K562 (cell line): ENCODE results near the gene PCSK2.

Experiments used
- PRPF4 ChIP-seq: fragments of 200-400 bp; formaldehyde crosslinking; IDR thresholded peaks from one replicate; pipeline ENCODE4 v1.6.1; 2017; ENCODE audit warnings: low read length, low read depth, mild to moderate bottlenecking; ENCODE audit not compliant: insufficient read depth, poor library complexity, severe bottlenecking
- YBX1 ChIP-seq: fragments of 450-650 bp; IDR thresholded peaks from 2 replicates; pipeline ENCODE4 v1.7.1; 2016; ENCODE audit warnings: mild to moderate bottlenecking
- ZEB2 ChIP-seq: fragments of 450-650 bp; IDR thresholded peaks from 2 replicates; pipeline ENCODE4 v1.6.1; 2016
- TF ChIP-seq, protein P1 (sequence below), 2 experiments: fragments of 450-650 bp; formaldehyde crosslinking in 1 of 2; IDR thresholded peaks; 2 replicates each; pipeline versions ENCODE4 v1.4.0 to v1.6.1; 2014 to 2020; ENCODE audit warnings: mild to moderate bottlenecking in 2 of 2, borderline replicate concordance in 1 of 2, low read depth in 1 of 2
- TF ChIP-seq, protein P2 (sequence below), 3 experiments: IDR thresholded peaks in 2 of 3; conservative IDR thresholded peaks in 1 of 3; 2 replicates each; pipeline ENCODE4 v1.5.1; 2011 to 2012; ENCODE audit warnings: low read length in 3 of 3, mild to moderate bottlenecking in 3 of 3, control low read depth in 2 of 3, improper control_type of control experiment in 1 of 3, inconsistent platforms in 1 of 3, low read depth in 1 of 3, mixed read lengths in 1 of 3, moderate library complexity in 1 of 3; ENCODE audit not compliant: insufficient read depth in 2 of 3

DNA sequence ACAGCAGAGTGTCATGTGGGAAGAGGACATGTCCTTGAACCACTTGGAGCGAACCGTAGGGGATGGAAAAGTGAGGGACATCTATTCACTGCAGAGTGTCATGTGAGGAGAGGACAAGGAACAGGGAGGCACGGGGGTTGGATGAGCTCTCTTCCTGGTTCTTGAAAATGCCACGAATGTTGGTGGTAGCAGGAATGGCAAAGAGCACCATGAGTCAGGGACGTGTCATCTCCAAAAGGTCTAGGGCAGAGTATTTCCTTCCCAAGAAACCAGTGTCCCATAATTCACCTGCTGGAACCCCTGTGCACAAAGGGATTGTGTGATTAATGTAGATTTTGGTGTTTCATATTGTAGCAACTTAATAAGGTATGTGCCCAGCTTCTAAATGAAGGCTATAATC lies 167.6 kb downstream of the PCSK2 start:
- TF ChIP-seq, protein P1, sequence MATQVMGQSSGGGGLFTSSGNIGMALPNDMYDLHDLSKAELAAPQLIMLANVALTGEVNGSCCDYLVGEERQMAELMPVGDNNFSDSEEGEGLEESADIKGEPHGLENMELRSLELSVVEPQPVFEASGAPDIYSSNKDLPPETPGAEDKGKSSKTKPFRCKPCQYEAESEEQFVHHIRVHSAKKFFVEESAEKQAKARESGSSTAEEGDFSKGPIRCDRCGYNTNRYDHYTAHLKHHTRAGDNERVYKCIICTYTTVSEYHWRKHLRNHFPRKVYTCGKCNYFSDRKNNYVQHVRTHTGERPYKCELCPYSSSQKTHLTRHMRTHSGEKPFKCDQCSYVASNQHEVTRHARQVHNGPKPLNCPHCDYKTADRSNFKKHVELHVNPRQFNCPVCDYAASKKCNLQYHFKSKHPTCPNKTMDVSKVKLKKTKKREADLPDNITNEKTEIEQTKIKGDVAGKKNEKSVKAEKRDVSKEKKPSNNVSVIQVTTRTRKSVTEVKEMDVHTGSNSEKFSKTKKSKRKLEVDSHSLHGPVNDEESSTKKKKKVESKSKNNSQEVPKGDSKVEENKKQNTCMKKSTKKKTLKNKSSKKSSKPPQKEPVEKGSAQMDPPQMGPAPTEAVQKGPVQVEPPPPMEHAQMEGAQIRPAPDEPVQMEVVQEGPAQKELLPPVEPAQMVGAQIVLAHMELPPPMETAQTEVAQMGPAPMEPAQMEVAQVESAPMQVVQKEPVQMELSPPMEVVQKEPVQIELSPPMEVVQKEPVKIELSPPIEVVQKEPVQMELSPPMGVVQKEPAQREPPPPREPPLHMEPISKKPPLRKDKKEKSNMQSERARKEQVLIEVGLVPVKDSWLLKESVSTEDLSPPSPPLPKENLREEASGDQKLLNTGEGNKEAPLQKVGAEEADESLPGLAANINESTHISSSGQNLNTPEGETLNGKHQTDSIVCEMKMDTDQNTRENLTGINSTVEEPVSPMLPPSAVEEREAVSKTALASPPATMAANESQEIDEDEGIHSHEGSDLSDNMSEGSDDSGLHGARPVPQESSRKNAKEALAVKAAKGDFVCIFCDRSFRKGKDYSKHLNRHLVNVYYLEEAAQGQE (IDR thresholded peaks at IDR 0.05; ENCODE audit: borderline replicate concordance): no peak
- TF ChIP-seq, protein P1 (CRISPR knock-in tag; IDR thresholded peaks at IDR 0.05; ENCODE audit: low read depth): no peak
- TF ChIP-seq ZEB2: no peak
- TF ChIP-seq, protein P2, sequence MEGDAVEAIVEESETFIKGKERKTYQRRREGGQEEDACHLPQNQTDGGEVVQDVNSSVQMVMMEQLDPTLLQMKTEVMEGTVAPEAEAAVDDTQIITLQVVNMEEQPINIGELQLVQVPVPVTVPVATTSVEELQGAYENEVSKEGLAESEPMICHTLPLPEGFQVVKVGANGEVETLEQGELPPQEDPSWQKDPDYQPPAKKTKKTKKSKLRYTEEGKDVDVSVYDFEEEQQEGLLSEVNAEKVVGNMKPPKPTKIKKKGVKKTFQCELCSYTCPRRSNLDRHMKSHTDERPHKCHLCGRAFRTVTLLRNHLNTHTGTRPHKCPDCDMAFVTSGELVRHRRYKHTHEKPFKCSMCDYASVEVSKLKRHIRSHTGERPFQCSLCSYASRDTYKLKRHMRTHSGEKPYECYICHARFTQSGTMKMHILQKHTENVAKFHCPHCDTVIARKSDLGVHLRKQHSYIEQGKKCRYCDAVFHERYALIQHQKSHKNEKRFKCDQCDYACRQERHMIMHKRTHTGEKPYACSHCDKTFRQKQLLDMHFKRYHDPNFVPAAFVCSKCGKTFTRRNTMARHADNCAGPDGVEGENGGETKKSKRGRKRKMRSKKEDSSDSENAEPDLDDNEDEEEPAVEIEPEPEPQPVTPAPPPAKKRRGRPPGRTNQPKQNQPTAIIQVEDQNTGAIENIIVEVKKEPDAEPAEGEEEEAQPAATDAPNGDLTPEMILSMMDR (IDR thresholded peaks at IDR 0.05 in 2 of 3, conservative IDR thresholded peaks at IDR 0.05 in 1 of 3; ENCODE audit: insufficient read depth in 2 of 3, low read depth in 1 of 3, low read length in 3 of 3): no peak
- TF ChIP-seq YBX1: no peak
- no peak for TF ChIP-seq PRPF4
